Femur (tissue), 1 donor: ENCODE results near the gene METTL16.
A peak's percentile ranks its signal among the peaks of the same experiment; 100 is the strongest.
"Not testable (repeated sequence)": the region's sequence is repeated elsewhere in the genome, so short reads cannot be mapped to it uniquely, and the experiment has no call there.

ENCODE experiments used
- DNase-seq: peaks from one replicate; pipeline ENCODE4 v3.0.0-alpha.2; 2017

Gene METTL16

DNA sequence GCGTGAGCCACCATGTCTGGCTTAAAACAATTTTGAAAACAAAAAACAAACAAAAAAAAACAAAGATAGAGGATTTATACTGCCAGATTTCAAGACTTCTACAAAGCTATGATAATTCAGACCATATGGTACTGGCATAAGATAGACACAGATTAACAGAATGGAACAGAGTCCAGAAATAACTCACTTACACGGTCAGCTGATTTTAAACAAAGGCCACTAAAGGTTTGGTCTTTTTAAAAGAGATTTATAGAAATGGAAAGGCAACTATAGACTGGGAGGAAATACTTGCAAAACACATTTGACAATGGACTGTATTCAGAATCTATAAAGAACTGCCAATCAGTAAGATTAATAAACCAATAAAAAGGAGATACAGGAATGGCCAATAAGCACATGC is 62.2 kb downstream of the METTL16 start:
- DNase-seq, result no peak

DNA sequence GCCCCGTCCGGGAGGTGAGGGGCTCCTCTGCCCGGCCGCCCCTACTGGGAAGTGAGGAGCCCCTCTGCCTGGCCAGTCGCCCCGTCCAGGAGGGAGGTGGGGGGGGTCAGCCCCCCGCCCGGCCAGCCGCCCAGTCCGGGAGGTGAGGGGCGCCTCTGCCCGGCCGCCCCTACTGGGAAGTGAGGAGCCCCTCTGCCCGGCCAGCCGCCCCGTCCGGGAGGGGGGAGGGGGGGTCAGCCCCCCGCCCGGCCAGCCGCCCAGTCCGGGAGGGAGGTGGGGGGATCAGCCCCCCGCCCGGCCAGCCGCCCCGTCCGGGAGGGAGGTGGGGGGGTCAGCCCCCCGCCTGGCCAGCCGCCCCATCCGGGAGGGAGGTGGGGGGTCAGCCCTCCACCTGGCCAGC is 64.2 kb downstream of the METTL16 start:
- not testable (repeated sequence) for DNase-seq

- DNase-seq, result no peak
Observed at GRCh38 chr17:2445638-2446037, 66.0 kb downstream of the METTL16 start.

DNA sequence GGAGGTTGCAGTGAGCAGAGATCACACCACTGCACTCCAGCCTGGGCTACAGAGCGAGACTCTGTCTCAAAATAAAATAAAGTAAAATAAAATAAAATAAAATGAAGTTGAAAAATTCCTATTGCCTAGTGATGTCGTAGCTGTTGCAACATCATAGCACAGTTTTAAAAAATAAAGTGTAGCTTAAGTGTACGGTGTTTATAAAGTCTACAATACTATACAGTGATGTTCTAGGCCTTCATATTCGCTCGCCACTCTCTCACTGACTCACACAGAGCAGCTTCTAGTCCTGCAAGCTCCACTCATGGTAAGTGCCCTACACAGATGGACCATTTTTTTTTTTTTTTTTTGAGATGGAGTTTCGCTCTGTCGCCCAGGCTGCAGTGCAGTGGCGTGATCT is 67.3 kb downstream of the METTL16 start:
- DNase-seq, result no peak

GRCh38 chr17:2442166-2442565 is 69.5 kb downstream of the METTL16 start:
- DNase-seq, result no peak

- no peak for DNase-seq
Observed at GRCh38 chr17:2440930-2441329, 70.8 kb downstream of the METTL16 start.

GRCh38 chr17:2439997-2440396 is 71.7 kb downstream of the METTL16 start:
- not testable (repeated sequence) for DNase-seq

DNA sequence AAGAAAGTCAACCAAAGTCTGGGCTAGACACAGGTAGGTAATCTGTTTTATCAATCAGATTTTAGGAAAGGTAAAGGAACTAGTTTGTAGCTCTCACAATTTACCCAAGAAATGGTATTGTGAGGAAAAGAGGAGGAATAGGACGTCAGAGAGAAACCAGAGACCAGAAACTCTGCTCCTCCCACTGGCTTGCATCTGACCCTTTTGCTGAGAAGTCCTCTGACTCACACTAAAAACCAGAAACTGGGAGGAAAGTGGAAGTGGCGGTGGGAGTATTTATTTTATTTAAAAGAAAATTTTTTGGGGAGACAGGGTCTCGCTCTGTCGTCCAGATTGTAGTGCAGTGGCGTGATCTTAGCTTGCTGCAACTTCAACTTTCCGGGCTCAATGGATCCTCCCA is 72.9 kb downstream of the METTL16 start:
- no peak for DNase-seq

DNA sequence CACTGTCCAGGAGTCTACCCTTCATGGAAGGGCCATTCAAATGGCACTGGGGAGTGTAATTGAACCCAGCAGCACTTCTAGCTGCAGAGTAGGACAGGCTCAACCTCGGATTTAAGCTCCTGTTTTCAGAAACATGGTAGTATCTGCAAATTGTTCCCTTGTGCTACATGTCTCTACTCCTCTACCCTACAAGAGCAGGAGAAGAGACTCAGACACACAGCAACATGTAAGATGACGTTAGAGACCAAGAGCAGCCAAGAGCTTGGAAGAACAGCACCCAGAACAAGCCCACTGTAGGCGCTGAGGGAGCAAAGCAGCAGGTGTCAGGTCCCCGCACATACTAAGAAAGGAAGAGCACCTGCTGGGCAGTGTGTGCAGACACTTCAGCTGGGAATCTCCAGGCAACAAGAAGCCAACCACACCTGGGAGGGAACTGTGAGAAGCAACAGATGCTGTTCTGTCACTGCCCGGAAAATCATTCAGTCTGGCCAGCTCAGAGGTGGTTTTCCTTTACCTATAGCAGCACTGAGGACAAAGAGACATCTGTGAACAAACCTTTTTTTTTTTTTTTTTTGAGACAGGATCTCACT is 75.3 kb downstream of the METTL16 start:
- DNase-seq, result no peak

- DNase-seq, result peak; percentile 48
Observed at GRCh38 chr17:2435862-2436261, 75.8 kb downstream of the METTL16 start.

DNA sequence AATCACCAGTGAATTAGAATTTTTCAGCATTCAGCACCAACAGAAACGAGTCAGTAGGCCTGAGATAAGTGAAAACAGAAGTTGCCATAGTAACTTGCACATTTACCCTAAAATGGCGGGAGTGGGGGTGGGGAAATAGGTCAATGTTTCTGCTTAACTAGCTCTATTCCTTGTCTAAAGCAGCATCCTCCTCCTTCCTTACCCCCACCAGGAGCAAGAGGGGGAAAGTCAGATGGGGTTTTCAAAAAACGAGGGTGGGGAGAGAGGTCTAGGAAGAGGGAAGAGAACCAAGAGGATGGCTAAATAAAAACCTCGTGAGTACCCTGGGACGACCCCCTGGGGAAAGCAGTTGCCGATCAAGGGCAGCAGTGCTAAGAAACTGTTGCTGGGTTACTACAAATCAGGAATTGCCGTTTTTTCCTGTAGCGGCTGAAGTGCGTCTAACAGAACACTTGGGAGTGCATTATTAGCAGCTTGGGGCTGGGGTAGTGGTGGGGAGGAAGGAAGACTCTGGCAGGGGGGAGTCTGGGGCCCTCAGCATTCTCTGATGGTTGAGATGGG is 76.4 kb downstream of the METTL16 start:
- peak; percentile 38 for DNase-seq

GRCh38 chr17:2433696-2434095 is 78.0 kb downstream of the METTL16 start:
- DNase-seq, result no peak

DNA sequence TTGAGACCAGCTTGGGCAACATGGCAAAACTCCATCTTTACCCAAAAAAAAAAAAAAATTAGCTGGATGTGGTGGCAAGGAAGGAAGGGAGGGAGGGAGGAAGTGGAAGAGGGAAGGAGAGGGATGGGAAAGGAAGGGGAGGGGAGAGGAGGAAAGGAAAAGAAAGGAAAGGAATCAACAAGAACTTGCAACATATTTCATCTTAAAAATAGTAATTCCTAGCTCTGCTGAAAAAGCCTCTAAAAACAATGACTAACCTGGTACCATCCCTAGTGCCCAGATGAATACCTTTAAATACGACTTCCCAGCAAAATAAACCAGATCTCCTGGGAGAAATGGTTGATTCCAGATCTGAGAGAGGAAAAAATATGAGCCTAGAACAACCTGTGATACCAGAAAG is 83.8 kb downstream of the METTL16 start:
- no peak for DNase-seq

GRCh38 chr17:2427215-2427614 is 84.5 kb downstream of the METTL16 start:
- no peak for DNase-seq

- DNase-seq, result no peak
Observed at GRCh38 chr17:2423271-2423670, 88.4 kb downstream of the METTL16 start.

DNA sequence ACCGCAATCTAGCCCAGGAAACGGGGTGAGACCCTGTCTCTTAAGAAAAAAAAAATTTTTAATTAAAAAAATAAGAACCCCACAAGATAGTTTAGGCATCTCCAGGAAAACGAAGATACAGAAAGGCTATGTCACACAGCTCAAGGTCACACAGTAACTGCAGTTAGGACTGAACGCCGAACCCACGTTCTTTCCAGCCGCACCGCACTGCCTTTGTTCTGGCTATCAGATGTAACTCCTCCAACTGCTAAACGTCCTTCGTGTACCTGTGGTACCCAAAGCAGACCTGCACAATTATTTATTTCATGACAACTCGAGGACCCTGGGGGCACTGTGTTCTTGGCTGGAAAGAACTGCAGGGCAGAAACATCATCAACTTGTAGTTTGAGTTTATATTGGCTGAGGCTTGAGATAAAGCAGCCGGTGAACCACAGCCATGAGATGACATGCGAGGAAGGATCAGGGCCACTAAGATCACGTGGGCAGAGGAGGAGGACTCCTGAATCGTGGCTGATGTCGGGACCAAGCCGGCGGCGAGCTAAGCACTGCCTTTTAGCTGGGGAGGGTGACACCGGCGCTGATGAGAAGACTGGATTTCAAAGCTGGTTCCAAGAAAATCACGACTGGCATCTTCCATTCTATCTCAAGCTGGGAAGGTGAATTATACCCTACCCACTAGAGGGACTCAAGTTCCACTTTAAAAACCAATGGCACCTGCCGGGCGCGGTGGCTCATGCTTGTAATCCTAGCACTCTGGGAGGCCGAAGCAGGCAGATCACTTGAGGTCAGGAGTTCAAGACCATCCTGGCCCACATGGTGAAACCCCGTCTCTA is 90.2 kb downstream of the METTL16 start:
- DNase-seq, result no peak

GRCh38 chr17:2420176-2420575 is 91.5 kb downstream of the METTL16 start:
- peak; percentile 42 for DNase-seq

DNA sequence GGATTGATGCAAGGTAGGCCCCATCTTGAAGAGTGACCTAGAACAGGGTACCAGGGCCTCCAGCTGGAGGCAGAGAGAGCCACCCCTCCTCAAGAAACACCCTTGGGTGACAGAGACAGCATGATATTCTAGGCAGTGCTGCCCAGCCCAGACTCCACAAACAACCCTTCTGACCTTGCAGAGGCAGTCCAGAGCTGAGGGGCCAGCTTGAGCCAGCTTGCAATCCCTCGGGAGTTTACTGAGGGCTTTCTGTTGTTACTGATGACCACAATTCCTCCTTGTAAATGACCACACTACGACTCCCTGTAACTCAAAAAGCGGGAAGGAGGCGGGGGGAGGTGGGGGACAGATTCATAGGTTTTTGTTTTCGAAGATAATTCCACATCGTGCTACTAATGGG is 92.2 kb downstream of the METTL16 start:
- no peak for DNase-seq

- DNase-seq, result no peak
Observed at GRCh38 chr17:2418572-2418971, 93.1 kb downstream of the METTL16 start.

GRCh38 chr17:2416010-2416734 is 95.5 kb downstream of the METTL16 start:
- peak; percentile 95 for DNase-seq

- no peak for DNase-seq
Observed at GRCh38 chr17:2415081-2415480, 96.6 kb downstream of the METTL16 start.

DNA sequence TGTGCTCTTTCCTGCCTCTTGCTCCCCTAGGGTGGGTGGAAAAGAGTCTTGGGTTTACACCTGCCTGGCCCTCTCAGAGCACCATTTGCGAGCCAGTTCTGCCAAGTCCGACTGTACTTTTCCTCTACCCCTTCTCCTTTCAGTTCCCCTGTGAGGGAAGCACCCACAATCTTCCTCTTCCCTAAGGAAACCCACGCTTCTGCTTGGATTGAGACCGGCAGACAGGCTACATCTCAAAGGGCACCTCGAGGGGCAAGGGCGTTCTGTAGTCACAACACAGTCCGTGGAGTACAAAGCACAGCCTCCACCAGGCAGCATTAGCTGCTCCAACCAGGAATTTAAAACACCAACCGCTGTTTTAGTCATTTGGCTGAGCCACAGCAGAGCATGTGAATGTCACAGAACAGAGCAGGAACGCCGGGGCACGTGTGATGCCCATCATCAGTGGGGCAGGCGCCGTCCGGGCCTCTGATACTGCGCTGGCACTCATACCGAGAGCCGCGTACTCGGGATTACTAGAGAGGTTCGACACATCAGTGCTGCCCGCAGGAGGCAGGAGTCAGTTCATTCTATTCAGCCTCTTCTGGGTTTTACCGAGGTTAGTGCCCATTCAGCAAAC is 97.1 kb downstream of the METTL16 start:
- no peak for DNase-seq

DNA sequence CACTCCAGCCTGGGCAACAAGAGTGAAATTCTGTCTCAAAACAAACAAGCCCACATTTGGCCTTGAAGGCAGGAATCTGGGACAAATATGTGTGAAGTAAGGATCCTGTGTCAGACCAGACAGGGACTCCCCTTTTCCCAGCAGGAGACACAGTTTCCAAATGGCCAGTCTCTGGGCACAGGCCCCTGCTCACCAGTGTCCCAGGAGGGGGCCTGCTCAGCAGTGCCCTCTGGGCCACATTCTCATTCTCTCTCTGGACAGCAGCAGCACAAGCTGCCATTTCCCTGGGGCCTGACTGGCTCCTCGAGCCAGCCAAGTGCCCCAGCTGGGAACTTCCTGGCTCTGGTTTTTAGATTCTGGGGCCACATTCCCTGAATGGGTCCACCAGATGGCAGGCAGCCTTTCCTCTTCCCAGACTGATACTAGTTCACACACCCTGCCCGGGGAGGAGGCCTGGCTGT is 99.1 kb downstream of the METTL16 start:
- DNase-seq, result no peak
